GM18873 (cell line): ENCODE results near the gene KCNK7.
A peak's percentile ranks its signal among the peaks of the same experiment; 100 is the strongest.

Source experiments
- ATAC-seq: cut with Tn5 transposase; IDR thresholded peaks from one replicate; pipeline ENCODE4 v1.9.1; 2021; ENCODE audit warnings: mild to moderate bottlenecking, moderate library complexity, moderate number of reproducible peaks; ENCODE audit not compliant: unreplicated experiment, low FRiP score

KCNK7 gene

DNA sequence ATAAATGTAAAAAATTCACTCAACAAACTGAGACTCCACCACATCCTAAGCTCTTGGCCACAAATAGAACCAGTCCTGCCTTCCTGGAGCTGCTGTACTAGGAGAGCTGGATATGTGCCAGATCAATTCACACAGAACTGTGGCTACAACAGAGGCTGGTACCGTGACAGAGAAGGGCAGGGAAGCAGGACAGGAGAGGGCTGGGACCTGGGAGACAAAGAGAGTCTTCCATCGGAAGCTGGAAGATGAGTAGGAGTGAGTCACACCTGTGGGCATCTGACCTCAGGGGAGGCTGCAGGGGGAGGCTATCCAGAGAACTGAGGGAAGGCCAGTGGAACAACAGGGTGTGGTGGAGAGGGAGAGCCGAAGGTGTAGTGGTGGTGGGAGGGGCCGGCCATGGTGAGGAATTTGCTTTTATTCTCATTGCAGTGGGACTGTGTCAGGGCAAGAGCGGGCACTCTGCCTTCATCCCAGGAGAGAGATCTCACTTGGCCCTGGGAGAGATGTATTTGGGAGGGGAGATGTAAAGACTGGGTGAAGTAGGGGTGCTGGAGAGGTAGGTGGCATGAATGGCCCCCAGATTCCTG, 35.6 kb downstream of the KCNK7 start:
- ATAC-seq: no peak

DNA sequence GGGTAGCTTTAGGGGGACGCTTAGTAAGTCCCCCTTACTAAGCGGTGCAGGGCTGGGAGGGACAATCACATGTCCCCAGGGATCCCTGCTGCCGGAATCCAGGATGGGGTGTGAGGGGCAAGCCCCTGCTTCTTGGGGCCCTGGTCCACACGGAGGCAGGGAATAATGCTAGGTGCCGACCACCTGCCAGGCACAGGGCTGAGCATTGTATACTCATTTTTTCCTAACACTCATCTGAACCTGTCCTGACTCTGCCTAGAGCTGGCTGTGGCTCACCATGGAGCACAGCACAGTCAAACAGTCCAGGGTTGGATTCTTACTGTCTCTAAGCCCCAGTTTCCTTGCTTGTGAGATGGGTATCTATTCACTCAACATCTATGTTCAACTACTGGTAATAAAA, 36.1 kb downstream of the KCNK7 start:
- no peak for ATAC-seq

DNA sequence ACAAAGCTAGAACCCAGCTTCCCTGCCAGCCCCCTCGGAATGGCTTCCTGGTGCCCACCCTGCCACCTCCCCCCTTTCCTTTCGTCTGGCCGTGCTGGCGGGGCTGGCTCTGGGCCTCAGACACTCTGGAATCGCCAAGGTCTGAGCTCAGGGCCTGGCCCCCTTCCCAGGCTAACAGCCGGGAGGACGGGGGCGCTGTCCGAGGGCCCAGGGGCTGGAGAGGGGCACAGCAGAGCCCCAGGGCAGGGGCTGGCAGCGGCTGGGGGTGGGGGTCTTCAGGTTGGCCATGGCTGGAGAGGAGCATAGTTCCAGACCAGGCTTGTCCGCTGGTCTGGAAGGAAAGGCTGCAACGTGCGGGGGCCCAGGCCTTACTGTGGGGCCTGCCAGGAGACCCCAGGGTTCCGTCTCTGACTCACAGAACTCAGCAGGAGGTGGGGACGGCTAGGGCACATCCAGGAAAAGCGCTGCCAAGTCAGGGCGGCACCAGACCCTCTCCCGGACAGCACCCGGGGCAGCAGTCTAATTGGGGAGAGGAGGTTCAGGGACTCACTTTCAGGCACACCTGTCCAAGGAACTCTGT, 36.6 kb downstream of the KCNK7 start:
- no peak for ATAC-seq

DNA sequence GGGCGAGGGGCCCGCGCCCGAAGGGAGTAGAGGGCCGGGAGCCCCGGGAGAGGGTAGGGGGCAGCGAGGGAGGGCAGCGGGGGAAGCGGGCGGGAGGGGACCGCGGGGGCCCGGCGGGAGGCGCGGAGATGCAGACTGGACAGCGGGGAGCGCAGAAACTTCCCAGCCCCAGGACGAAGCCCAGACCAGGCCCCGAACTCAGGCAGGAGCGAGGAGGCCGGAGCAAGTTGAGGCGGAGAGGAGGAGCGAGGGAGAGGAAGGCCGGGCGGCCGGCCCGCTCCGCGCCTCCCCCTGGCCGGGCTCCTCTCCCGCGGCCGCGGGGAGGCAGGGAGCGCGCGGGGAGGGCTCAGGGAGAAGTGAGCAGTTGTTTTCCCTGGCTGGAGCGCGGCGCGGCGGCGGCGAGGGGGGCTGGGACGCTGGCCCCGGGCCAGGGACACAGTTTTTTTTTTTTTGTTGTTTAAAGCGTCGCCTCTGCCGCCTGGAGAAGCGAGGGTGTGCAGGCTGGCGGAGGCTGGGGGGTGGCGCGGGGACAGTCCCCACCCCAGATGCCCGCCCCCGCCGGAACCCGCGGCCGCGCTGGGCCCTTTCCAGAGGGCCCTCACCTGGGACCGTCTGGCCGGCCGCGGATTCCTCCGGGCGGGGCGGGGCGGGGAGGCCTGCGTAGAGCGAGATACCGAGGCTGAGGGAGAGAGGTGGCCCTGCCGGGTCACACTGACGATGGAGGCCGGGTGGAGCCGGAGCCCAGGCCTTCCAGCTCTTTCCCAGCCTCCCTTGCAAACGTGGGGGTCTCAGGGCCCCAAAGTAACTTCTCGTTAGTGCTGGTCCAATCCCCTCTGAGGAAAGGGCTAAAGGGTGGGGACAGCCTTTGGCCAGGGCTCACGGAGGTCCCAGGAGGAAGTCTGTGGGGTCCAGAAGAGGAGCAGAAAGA, 37.3 kb downstream of the KCNK7 start, which contains the start of gene LTBP3:
TSS of gene LTBP3 (minus strand) at position 358 of the 928 bp plus-strand sequence. CDS start 400 bp downstream, outside the sequence.
- ATAC-seq: no peak

DNA sequence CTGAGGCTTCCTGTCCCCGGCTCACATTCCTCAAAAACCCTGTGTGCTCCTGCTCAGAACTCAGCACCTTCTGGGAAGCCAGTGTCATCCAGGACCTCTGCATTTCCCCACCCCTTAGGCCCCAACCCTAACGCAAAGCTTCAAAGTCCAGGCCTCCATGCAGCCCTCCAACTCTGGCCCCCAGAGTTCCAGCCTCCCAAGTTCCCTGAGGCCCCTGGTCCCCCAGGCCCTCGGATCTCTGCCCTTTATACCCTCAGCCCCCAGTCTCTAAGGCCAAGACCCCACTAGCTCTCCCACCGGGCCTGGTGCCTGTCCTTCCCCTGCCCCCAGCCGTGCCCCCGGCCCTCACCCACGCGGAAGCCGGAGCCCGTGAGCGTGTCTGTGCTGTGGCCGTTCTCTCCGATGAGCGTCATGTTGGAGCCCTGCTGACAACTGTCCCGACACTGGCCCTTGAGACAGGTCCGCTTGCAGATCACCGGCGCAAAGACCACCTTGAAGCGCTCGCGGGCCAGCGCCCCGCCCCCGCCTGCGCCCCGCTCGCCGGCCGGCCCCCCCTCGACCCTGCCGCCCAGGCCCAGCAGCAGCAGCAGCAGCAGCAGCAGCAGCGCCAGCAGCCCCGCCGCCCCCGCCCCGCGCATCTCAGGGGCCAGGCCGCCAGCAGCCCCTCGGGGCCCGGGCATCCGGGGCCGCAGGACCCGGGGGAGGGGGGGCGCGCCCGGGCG, 38.2 kb downstream of the KCNK7 start:
- no peak for ATAC-seq

DNA sequence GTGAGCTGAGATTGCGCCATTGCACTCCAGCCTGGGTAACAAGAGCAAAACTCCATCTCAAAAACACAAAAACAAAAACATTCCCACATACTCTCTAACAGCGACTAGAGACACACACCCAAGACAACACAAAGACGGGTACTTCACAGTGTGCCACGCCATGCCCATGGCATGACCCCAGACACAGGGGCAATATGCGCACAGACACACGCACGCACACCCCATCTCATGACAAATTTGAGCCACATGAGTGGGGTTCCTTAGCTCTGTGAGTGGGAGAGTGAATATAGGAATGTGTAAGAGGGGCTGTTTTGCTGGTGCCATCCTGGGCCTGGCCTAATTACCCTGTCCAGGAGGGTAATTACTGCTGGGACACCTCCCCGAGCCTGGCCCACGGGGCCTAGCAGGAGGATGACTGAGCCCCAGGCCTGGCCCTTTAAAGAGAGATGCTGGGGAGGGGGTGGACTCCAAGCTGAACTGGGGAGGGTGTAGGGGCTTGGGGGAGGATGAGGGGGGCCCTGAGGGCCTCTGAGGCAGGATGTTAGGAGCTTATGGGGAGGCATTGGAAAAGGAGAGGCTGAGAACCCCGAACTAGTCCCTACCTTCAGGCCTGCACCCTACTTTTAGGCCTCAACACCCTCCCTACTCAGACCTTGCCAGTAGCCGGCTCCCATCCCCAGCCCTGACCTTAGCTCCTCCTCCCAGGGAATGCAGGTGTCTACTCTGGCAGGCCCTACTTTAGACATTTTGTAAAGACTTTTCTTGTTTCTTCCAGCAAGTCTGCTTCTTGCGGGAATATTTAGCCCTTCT, 38.9 kb downstream of the KCNK7 start:
- ATAC-seq: no peak

DNA sequence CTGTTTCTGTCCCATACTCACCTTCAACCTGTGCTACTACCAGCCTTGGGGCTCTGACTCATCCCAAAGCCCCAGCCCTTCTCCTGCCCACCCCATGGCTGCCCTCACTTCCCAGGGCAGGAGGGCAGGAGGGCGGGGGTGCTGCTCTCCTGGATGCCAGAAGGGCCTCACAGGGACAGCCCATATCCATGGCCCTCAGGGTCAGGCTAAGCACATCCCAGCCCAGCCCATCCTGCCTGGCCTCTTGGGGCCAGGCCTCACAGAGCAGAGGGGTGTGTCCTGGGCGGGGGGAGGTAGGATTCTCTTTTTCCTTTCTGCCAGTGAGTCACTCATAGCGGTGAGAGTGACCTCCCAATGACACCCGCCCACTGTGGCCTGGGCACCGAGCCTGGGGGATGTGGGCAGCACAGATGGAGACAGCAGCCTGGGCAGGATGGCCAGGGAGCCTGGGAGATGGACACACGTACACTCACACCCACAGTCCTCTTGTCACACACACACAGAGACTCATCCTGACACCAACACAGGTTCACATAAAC, 39.8 kb downstream of the KCNK7 start:
- ATAC-seq: no peak

DNA sequence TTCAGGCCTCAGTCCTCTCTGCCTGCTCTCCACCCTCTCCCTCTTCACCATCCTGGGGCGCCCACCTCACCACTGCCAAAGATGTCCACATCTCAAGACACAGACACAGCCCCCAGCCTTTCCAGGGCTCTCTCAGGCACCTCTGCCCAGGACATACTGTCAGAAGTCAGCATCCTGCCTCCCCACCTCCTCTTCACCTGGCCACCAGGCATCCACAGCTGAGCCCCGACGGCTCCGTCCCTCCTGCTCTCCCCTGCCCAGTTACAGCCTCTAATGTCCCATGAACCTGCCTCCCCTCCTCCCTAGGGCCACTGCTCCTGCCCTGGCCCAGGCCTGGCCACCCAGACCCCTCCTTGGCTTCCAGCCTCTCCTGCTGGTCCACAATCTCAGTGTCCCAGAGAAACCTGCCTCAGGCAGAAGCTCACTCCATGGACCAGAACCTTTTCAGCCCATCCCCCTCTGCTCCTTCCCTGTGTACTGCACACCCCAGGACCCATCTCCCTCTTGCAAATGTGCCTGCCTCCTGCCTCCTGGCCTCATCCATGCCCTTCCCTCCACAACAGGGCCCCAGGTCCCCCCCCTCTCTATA, 40.7 kb downstream of the KCNK7 start:
- no peak for ATAC-seq

DNA sequence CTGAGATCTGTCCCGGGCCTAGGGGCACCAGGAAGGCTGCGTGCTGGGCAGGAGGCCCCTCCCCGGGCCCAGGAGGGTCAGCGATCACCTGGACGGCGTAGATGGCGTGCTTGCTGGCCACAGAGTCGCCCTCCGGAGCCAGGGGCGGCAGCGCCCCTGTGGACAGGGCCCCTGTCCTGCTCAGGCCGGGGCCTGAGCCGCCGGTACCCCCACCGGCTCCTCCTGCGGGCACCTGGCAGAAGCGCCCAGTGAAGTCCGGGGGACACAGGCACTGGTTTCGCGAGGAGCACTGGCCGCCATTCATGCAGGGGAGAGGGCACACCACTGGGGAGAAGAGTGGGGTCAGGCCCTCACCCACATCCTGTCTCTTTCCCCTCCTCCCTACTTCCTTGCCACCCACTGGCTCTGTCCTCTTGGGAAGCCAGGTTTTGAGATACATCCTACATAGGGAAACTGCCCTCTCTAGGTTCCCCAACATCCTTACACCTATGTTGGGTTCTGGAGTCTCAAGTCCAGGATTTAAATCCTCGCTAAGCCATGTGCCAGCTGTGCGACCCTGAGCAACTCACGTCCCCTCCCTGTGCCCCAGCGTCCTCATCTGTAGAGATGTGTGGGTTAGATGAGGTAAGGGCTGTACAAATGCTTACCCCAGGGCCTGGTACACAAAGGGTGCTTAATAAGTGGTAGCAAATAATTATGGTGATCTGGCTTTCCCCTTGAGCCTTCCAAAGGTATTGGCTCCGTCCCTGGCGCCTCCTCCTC, 41.4 kb downstream of the KCNK7 start:
- ATAC-seq: no peak

DNA sequence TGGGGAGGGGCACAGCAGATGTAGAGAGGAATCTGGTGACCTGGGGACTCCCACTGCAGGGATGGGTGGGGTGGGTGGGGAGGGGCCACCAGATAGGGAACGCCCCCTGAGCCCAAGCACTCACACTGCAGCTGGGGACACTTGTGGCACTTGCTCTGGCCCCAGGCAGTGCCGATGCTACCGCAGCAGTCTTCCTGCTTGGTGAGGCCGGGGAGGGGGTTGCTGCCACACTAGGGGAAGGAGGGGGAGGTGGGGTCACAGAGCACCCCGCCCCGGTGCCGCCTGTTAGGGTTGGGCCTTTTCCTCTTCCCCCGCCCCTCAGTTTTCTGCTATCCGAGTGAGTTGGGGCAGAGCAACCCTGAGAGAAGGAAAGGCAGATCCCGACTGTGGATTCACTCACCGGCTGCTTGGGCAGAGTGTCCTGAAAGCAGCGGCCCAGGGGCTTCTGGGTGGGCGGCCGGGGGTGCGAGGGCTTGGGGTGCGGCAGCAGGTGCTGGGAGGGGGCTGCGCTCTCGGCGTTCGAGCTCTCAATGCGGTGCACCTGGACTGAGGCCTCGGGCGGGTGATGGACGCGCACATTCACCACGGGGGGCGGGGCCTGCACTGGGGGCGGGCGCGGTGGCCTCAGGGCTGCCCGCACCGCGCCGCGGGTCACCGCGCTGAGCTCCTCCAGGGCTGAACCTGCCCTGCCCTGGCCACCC, 42.1 kb downstream of the KCNK7 start:
- ATAC-seq: no peak

DNA sequence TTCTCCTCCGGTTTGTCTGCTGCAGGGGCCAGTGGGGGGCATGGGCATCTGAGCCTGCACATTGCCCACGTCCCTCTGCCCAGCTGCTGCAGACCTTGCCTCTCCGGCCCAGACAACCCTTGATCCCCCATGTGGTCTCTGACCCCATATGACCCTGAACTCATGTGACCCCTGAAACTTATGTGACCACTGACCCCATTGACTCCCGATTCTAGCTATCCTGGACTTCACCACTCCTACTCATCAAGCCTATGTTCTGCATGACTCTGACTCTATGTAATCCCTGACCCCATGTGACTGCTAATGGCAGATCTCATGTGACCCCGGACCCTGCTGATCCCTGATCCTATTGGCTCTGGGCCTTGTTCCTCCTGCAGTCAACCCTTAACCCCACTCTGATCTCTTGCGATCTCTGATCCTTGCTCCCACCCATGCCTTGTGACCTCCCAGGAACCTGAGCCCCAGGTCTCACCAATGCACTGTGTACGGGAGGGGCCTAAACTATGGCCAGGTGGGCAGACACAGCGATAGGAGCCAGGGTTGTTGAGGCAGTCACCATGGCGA, 43.1 kb downstream of the KCNK7 start:
- ATAC-seq: no peak

DNA sequence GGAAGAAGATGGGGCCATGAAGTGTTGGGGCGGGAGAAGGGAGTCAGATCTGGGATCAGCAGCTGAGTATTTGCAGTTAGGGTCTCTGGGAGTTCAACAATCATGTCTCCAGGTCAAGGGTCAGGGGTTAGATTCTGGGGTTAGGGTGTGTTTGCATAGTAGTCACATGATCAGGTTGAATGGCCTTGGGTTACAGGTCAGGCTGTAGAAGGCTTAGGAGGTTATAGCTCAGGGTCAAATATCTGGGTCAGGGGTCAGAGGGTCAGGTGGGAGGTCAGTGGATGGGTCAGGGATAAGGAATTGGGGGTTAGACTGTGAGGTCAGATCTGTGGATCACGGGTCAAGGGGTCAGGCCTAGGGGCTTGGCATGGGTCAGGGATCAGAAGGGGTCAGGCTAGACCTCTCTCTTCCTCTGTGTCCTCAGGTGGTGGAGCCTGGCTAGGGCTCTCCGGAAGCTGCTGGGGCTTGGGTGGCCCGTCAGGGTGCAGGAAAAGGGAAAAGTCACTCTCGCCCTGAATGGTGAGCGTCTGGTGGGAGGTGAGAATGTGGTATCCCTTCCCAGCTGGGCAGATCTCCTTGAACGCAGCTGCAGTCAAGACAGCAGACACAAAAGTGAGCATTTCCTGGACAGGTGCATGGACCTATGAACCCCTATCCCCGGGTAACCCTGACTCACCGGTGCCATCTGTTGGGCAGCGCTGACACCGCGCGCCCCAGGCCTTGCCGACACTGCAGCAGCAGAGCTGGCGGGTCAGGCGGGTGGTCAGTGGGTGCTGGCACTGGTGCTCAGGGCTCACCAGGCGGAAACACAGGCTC, 43.8 kb downstream of the KCNK7 start:
- ATAC-seq: no peak

DNA sequence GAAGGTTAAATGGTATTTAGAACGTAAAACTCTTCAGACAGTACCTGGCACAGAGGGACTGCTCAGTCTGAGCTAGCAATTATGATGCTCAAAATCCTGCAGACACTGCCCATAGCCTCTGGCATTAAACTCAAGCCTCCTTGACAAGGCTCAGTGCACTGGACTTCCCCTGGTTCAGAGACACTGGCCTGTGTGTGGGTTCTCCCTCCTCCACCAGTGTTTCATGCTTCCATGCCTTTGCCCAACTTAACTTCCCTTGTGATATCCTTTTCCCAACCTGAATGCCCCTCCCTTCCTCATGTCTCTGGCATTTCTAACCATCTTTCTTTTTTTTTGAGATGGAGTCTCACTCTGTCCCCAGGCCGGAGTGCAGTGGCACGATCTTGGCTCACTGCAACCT, 46.5 kb downstream of the KCNK7 start:
- ATAC-seq: no peak

DNA sequence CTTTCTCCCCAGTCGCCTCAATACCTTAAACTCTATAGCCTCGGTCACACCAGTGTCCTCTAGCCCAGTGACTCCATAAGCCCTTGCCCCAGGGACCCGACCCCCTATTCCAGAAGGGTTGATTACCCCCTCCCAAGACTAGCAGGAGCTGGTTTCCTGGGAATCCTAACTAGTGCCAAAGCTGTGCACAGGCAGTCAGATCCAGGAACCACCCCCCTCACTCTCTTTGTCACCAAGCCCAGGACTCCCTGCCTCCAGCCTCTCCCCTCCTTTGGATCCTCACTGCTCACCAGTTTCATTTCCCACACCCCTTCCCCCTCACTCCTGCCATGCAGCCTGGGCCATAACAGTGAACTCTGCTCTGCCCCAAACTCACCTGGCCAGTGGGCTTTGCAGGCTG, 47.2 kb downstream of the KCNK7 start:
- ATAC-seq: no peak

DNA sequence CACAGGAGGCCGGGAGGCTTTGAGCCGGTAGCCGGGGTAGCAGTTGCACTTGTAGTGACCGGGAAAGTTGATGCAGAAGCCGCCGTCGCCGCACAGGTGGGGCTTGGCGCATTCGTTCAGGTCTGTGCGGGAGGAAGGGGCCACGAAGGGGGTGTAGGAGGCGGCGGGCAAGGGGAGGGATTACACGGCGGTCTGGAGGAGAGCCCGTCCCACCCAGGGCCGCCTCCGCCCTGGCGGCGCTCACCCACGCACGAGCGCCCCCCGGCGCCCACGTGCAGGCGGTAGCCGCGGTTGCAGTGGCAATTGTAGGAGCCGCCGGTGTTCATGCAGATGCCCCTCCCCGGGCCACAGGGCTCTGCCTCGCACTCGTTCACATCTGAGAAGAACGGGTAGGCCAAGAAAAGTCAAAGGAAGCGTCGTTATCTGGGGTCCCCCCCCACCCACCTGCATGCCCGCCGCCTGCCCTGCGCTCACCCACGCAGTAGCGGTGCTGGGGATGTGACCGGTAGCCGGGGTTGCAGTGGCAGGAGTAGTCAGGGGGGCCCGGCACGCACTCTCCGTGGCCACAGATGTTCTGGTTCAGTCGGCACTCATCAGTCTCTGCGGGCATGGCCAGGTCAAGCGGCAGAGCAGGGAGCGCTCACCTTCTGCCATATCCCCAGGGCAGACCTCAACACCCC, 48.0 kb downstream of the KCNK7 start:
- ATAC-seq: no peak

DNA sequence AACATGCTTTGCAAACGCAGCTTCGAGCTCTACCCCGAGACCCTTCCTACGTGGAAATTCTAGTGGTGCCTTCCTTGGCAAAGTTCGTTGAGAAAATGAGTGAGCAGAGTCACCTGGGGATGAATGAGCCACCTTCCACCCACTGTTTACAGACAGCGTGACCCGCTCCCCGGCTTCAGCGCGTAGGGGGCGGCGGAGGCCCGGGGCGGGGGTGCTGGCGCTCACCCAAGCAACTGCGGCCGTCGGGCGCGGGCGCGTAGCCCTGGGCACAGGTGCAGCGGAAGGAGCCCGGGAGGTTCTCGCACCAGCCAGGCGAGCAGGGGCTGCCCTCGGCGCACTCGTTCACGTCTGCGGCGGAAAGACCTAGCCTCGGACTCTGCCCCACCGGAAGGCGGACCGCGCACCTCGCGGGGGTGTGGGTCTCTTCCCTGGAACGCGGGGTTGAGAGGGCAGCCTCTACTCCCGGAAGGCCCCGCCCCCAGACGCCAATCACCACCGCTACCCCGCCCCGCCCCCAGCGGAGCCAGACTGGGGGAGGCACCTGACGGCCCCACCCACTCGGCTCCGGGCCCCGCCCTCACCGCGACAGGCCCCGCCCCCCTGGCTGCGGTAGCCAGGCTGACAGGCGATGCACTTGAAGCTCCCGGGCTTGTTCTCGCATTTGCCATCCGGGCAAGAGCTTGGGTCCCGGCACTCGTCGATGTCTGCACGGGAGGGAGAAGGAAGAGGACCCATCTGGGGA, 49.2 kb downstream of the KCNK7 start:
- peak; percentile 46 for ATAC-seq
